Measurements from ENCODE around the gene SAMD13. TPM values are rescaled to one million over a fixed set of nuclear protein-coding genes. Genes with fewer than 3 reads are reported as not detected.
A peak's percentile ranks its signal among the peaks of the same experiment; 100 is the strongest.

Gene SAMD13
- polyA plus RNA-seq, 4 donors: 2.2 to 6.2 (median 4.6) TPM

DNA sequence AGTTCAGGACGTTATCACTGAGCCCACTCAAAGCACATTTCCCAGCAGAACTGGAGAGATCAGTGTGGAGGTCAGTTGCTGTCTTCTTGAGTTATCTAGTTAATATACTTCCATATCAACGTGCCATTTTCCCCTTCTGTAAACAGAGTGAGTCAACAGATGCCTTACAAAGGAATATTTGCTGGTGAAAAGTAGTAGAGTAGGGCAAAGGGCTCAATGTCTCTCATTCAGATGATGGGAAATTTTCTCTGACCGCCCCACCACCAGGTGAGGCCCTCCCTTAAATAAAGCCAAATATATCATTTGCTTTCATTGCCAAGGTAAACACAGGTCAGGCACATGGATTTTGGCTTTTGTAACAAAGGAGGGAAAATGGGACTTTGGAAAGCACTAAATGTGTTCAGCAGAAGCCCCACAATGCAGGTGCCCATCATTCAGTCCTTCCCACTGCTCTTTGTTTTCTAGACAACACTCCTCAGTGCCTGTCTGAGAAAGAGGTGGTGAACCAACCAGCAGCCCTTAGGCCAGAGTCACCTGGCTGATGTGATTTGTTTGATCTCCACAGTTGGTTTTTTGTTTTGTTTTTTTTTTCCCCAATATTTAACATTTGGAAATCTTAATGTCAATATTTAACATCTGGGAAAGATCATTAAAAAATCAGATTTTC, 40.5 kb upstream of the SAMD13 start:
- WGBS, 3 donors: 10 to 48% (median 22%) methylated on average over 3 of the region's 3 CpGs
- H3K4me1 ChIP-seq (ENCODE audit: control insufficient read depth in 3 of 3, insufficient read depth in 2 of 3, low read depth in 1 of 3, low read length in 2 of 3): peaks cover 0 to 11% (median 0%) of the 10 kb centered on the region in 3 donors
- H3K9me3 ChIP-seq (ENCODE audit: control insufficient read depth in 2 of 2, insufficient read depth in 1 of 2, low read depth in 1 of 2, low read length in 1 of 2): no peaks in the 10 kb centered on the region
- H3K4me3 ChIP-seq (ENCODE audit: low read depth in 1 of 3, low read length in 3 of 3): no peak overlapping the region
- no peaks in the 10 kb centered on the region for H3K27me3 ChIP-seq (ENCODE audit: control insufficient read depth in 3 of 3, insufficient read depth in 3 of 3, low read length in 3 of 3)
- no peak overlapping the region for H3K27ac ChIP-seq (ENCODE audit: low read depth in 1 of 3, low read length in 2 of 3)
- no peaks in the 10 kb centered on the region for H3K36me3 ChIP-seq (ENCODE audit: control insufficient read depth in 3 of 3, insufficient read depth in 2 of 3, low read depth in 1 of 3, low read length in 3 of 3)
- DNase-seq (peak; percentile 23 to 40), FAIRE-seq (no peak)

DNA sequence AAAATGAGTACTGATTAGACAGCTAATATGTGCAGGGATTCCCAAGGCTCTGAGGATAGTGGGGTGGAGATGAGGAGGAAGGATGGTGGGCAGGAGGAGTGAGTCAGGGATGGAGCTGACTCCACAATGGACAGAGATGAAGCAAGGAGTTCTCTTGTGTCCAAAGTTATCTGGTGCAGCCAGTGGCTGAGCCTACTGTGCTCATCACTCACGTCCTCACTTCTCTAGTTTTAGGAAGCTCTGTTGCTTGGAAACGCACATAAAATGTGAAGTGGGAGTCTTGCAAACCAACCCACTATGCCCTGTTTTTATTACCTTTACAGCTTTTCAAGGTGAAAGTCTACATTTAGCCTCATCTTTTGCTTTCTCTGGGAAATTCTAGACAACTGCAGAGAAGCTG, 36.5 kb upstream of the SAMD13 start:
- DNase-seq (no peak), FAIRE-seq (no peak)
- Histone ChIP-seq H3K27me3 (ENCODE audit: control insufficient read depth in 3 of 3, insufficient read depth in 3 of 3, low read length in 3 of 3) (no peaks in the 10 kb centered on the region), H3K9me3 (ENCODE audit: control insufficient read depth in 2 of 2, insufficient read depth in 1 of 2, low read depth in 1 of 2, low read length in 1 of 2) (no peaks in the 10 kb centered on the region), H3K4me3 (ENCODE audit: low read depth in 1 of 3, low read length in 3 of 3) (no peak overlapping the region), H3K36me3 (ENCODE audit: control insufficient read depth in 3 of 3, insufficient read depth in 2 of 3, low read depth in 1 of 3, low read length in 3 of 3) (no peaks in the 10 kb centered on the region), H3K27ac (ENCODE audit: low read depth in 1 of 3, low read length in 2 of 3) (no peak overlapping the region), H3K4me1 (ENCODE audit: control insufficient read depth in 3 of 3, insufficient read depth in 2 of 3, low read depth in 1 of 3, low read length in 2 of 3) (peaks cover 5 to 32% (median 8%) of the 10 kb centered on the region in 3 donors)
- WGBS, 3 donors: 80 to 100% (median 82%) methylated on average over 2 of the region's 2 CpGs

DNA sequence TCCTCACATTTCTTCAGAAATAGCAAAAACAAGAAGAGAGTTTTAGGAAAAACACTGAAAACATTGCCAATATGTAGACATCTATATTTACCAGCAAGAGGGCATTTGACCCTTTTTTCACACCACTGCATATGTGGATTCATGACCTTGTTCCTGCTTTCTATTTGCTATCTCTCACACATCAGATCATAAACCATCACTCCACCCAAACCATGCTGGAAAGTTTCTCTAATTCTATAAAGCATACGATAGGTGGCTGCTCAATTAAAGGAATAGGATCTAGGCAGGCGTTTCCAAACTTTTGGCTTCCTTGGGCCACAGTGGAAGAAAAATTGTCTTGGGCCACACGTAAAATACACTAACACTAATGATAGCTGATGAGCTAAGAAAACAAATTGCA, 35.6 kb upstream of the SAMD13 start:
- WGBS, 3 donors: 81 to 86% (median 83%) methylated on average over 3 of the region's 3 CpGs
- Histone ChIP-seq H3K4me1 (ENCODE audit: control insufficient read depth in 3 of 3, insufficient read depth in 2 of 3, low read depth in 1 of 3, low read length in 2 of 3) (peaks cover 5 to 26% (median 9%) of the 10 kb centered on the region in 3 donors), H3K27me3 (ENCODE audit: control insufficient read depth in 3 of 3, insufficient read depth in 3 of 3, low read length in 3 of 3) (no peaks in the 10 kb centered on the region), H3K4me3 (ENCODE audit: low read depth in 1 of 3, low read length in 3 of 3) (no peak overlapping the region), H3K9me3 (ENCODE audit: control insufficient read depth in 2 of 2, insufficient read depth in 1 of 2, low read depth in 1 of 2, low read length in 1 of 2) (no peaks in the 10 kb centered on the region), H3K36me3 (ENCODE audit: control insufficient read depth in 3 of 3, insufficient read depth in 2 of 3, low read depth in 1 of 3, low read length in 3 of 3) (no peaks in the 10 kb centered on the region), H3K27ac (ENCODE audit: low read depth in 1 of 3, low read length in 2 of 3) (no peak overlapping the region)
- DNase-seq (no peak), FAIRE-seq (no peak)

DNA sequence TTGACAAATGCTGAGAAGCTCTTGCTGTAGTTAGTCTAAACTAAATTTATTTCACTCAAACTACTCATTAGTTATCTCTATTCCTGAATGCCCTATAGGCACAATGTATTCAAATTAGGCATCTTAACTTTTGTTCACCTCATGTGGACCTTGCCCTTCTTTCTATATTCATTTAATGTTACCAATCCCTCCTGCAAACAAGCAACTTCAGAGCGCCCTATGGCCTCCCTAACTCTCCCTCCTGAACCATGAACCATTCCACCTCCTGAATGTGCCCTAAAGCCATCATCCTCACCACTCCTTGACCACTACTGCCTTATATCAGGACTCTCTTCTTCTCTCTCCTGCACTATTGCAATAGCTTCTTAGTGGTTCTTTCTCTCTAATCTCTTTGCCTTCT, 34.8 kb upstream of the SAMD13 start:
- peaks cover 7 to 30% (median 10%) of the 10 kb centered on the region in 3 donors for H3K4me1 ChIP-seq (ENCODE audit: control insufficient read depth in 3 of 3, insufficient read depth in 2 of 3, low read depth in 1 of 3, low read length in 2 of 3)
- no peak overlapping the region for H3K4me3 ChIP-seq (ENCODE audit: low read depth in 1 of 3, low read length in 3 of 3)
- DNase-seq (peak; percentile 37 to 72), FAIRE-seq (no peak)
- 0 to 6% (median 0%) methylated on average over 1 of the region's 1 CpG for WGBS, 3 donors
- H3K27me3 ChIP-seq (ENCODE audit: control insufficient read depth in 3 of 3, insufficient read depth in 3 of 3, low read length in 3 of 3): no peaks in the 10 kb centered on the region
- H3K27ac ChIP-seq (ENCODE audit: low read depth in 1 of 3, low read length in 2 of 3): peak overlapping the region in 2 of 3 donors; percentile 50 to 62
- H3K9me3 ChIP-seq (ENCODE audit: control insufficient read depth in 2 of 2, insufficient read depth in 1 of 2, low read depth in 1 of 2, low read length in 1 of 2): no peaks in the 10 kb centered on the region
- no peaks in the 10 kb centered on the region for H3K36me3 ChIP-seq (ENCODE audit: control insufficient read depth in 3 of 3, insufficient read depth in 2 of 3, low read depth in 1 of 3, low read length in 3 of 3)

DNA sequence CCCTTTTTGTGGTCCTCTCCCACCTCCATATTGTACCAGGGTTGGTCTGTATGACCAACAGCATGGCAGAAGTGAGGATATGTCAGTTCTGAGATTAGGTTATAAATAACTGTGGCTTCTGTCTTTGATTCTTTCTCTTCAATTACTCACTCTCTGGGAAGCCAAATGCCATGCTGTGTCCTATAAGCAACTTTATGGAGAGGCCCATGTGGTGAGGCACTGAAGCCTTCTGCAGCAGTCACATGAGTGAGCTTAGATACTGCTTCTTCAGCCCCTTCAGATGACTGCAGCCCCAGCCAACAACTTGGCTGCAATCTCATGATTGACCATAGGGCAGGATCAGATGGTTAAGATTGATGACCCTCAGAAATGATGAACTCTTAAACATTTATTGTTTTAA, 34.0 kb upstream of the SAMD13 start:
- Histone ChIP-seq H3K27ac (ENCODE audit: low read depth in 1 of 3, low read length in 2 of 3) (peak overlapping the region in 2 of 3 donors; percentile 50 to 62), H3K4me1 (ENCODE audit: control insufficient read depth in 3 of 3, insufficient read depth in 2 of 3, low read depth in 1 of 3, low read length in 2 of 3) (peaks cover 7 to 36% (median 12%) of the 10 kb centered on the region in 3 donors), H3K27me3 (ENCODE audit: control insufficient read depth in 3 of 3, insufficient read depth in 3 of 3, low read length in 3 of 3) (no peaks in the 10 kb centered on the region), H3K9me3 (ENCODE audit: control insufficient read depth in 2 of 2, insufficient read depth in 1 of 2, low read depth in 1 of 2, low read length in 1 of 2) (no peaks in the 10 kb centered on the region), H3K4me3 (ENCODE audit: low read depth in 1 of 3, low read length in 3 of 3) (no peak overlapping the region), H3K36me3 (ENCODE audit: control insufficient read depth in 3 of 3, insufficient read depth in 2 of 3, low read depth in 1 of 3, low read length in 3 of 3) (no peaks in the 10 kb centered on the region)
- DNase-seq: peak in 1 of 2 donors; percentile 18
- no peak for FAIRE-seq

DNA sequence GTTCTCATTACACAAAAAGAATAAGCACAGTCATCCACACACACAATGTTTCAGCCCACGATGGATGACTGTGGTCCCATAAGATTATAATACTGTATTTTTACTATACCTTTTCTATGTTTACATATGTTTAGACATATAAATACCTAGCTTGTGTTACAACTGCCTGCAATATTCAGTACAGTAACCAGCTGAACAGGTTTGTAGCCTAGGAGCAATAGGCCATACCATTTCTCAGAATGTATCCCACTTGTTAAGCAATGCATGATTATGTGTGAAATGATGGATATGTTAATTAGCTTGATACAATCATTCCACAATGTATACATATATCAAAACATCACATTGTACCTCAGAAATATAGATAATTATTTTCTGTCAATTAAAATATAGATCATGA, 33.2 kb upstream of the SAMD13 start:
- Histone ChIP-seq H3K4me3 (ENCODE audit: low read depth in 1 of 3, low read length in 3 of 3) (no peak overlapping the region), H3K27ac (ENCODE audit: low read depth in 1 of 3, low read length in 2 of 3) (no peak overlapping the region), H3K4me1 (ENCODE audit: control insufficient read depth in 3 of 3, insufficient read depth in 2 of 3, low read depth in 1 of 3, low read length in 2 of 3) (peaks cover 10 to 36% (median 12%) of the 10 kb centered on the region in 3 donors), H3K27me3 (ENCODE audit: control insufficient read depth in 3 of 3, insufficient read depth in 3 of 3, low read length in 3 of 3) (no peaks in the 10 kb centered on the region), H3K9me3 (ENCODE audit: control insufficient read depth in 2 of 2, insufficient read depth in 1 of 2, low read depth in 1 of 2, low read length in 1 of 2) (no peaks in the 10 kb centered on the region), H3K36me3 (ENCODE audit: control insufficient read depth in 3 of 3, insufficient read depth in 2 of 3, low read depth in 1 of 3, low read length in 3 of 3) (no peaks in the 10 kb centered on the region)
- DNase-seq: peak in 1 of 2 donors; percentile 40
- FAIRE-seq: no peak
- WGBS, 3 donors: 91 to 95% (median 95%) methylated on average over 1 of the region's 1 CpG

DNA sequence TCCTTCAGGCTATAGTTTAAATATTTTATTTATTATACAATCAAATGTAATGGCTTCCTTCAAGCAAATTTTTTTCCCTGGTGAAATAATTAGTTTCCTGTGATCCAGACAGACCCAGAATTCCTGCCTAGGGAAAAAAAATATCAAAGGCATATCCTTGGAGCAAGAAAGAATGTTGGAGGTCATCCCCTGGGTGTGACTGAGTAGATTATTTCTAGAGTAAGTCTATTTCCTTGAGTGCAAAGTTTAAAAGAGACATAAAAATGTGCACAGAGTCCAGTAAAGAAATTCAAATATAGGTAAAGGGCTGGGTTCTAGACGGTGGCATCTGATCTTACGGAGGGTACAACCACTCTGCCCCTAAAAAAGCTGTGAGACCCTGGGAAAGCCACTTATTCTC, 32.2 kb upstream of the SAMD13 start:
- H3K4me1 ChIP-seq (ENCODE audit: control insufficient read depth in 3 of 3, insufficient read depth in 2 of 3, low read depth in 1 of 3, low read length in 2 of 3): peaks cover 10 to 36% (median 12%) of the 10 kb centered on the region in 3 donors
- DNase-seq: peak; percentile 81 to 89
- H3K36me3 ChIP-seq (ENCODE audit: control insufficient read depth in 3 of 3, insufficient read depth in 2 of 3, low read depth in 1 of 3, low read length in 3 of 3): no peaks in the 10 kb centered on the region
- no peak overlapping the region for H3K4me3 ChIP-seq (ENCODE audit: low read depth in 1 of 3, low read length in 3 of 3)
- H3K9me3 ChIP-seq (ENCODE audit: control insufficient read depth in 2 of 2, insufficient read depth in 1 of 2, low read depth in 1 of 2, low read length in 1 of 2): no peaks in the 10 kb centered on the region
- H3K27ac ChIP-seq (ENCODE audit: low read depth in 1 of 3, low read length in 2 of 3): peak overlapping the region in 2 of 3 donors; percentile 52 to 64
- no peak for FAIRE-seq
- H3K27me3 ChIP-seq (ENCODE audit: control insufficient read depth in 3 of 3, insufficient read depth in 3 of 3, low read length in 3 of 3): no peaks in the 10 kb centered on the region
- 8 to 57% (median 23%) methylated on average over 2 of the region's 2 CpGs for WGBS, 3 donors

DNA sequence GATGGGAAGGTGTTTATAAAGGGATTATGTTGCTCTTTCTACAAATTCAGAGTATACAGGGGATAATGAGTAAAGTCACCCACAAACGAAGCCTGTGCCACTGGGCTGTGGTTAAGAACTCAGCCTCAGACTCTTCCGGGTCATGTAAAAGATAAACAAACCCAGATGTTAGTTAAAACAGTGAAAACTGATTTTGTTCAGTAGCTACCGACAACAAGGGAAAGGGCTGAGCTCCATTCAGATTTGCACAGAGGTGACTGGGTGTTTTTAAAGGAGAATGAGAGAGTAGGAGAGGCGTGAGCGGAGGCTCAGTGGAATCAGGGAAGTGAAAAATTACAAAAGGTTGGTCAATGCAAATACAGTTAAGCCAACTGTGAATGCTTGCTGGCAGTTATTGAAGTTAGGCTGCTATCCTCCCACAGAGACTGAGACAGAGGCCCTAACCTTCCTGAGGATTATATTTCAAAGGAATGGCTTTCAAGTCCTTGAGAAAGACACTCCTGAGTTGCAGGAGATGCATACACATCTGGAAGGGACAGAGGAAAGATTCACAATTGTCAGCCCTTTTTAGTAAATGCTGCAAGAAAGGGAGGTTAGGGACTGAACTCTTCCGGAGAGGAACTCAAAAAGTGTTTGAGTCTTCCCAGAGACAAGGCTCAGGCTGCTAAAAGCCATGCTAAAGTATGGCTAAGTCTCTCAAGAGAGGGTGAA, 29.9 kb upstream of the SAMD13 start:
- no peaks in the 10 kb centered on the region for H3K36me3 ChIP-seq (ENCODE audit: control insufficient read depth in 3 of 3, insufficient read depth in 2 of 3, low read depth in 1 of 3, low read length in 3 of 3)
- H3K4me1 ChIP-seq (ENCODE audit: control insufficient read depth in 3 of 3, insufficient read depth in 2 of 3, low read depth in 1 of 3, low read length in 2 of 3): peaks cover 6 to 36% (median 12%) of the 10 kb centered on the region in 3 donors
- H3K4me3 ChIP-seq (ENCODE audit: low read depth in 1 of 3, low read length in 3 of 3): no peak overlapping the region
- H3K27me3 ChIP-seq (ENCODE audit: control insufficient read depth in 3 of 3, insufficient read depth in 3 of 3, low read length in 3 of 3): no peaks in the 10 kb centered on the region
- WGBS, 3 donors: 26 to 41% (median 28%) methylated on average over 6 of the region's 6 CpGs
- H3K9me3 ChIP-seq (ENCODE audit: control insufficient read depth in 2 of 2, insufficient read depth in 1 of 2, low read depth in 1 of 2, low read length in 1 of 2): no peaks in the 10 kb centered on the region
- peak overlapping the region; percentile 77 to 91 (median 85) for H3K27ac ChIP-seq (ENCODE audit: low read depth in 1 of 3, low read length in 2 of 3)
- no peak for FAIRE-seq
- DNase-seq: peak; percentile 41 to 54
